ENCODE measurements around the gene PRMT1. TPM values are rescaled to one million over a fixed set of nuclear protein-coding genes. Genes with fewer than 3 reads are reported as not detected.

PRMT1 gene
- total and polyA plus RNA-seq, 12 donors, result 80.0 to 270 (median 127) TPM

DNA sequence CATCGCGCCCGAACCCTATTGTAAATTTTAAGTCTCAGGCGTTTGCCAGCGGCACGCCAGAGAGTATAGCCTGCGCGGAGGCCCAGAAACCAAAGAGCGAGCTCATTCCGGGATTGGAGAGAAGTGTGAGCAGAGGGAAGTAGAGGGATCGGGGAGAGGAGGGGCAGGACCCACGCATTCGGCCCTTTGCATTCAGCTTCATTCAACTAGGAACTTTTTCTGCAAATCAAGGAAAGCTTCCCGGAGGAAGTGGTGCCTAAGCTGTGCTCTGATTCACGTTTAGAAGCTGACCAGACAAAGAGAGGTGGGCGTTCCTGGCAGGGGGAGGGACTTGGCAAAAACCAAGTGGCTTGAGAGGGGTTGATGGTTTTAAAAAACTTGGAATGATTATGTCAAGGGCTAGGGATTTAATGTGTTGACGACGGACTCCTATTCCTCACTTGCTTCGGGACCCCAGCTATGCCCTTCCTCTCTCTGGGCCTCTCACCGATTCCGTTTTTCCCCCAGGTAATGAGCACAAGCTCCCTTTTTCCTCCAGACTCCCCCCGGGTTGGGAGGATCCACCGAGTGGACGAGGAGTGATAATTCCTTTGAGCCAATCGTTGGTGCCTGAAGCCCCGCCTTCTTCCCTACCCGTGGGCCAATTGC lies 811 bp upstream of the PRMT1 start:
- peaks cover 0 to 10% (median 4%) of the 10 kb centered on the region in 9 donors for H3K36me3 ChIP-seq
- intact Hi-C loops (cut with DNase I), result loop anchor here in 8 of 10 donors (1.0 to 10.0 kb wide), 13 partner anchors 31 to 224 kb away; partner anchors contain the start of genes PRR12 (in 3 of the 8), RRAS (in 3 of the 8), NOSIP (in 2 of the 8) and PRRG2 (in 2 of the 8)
- H3K27me3 ChIP-seq, result no peaks in the 10 kb centered on the region
- TF ChIP-seq CTCF (IDR thresholded peaks at IDR 0.05), result no peak
- H3K4me3 ChIP-seq, result peak overlapping the region in 9 of 10 donors; percentile 9 to 92 (median 50)
- DNase-seq (peak; percentile 80 to 92), ATAC-seq (peak; percentile 32 to 63 (median 49))
- 1 to 2% methylated on average over 27 of the region's 27 CpGs for WGBS, 2 donors
- H3K4me1 ChIP-seq, result peaks cover 17 to 54% (median 46%) of the 10 kb centered on the region in 9 donors
- peak overlapping the region; percentile 73 to 99 (median 90) for H3K27ac ChIP-seq
- H3K9me3 ChIP-seq, result no peaks in the 10 kb centered on the region

DNA sequence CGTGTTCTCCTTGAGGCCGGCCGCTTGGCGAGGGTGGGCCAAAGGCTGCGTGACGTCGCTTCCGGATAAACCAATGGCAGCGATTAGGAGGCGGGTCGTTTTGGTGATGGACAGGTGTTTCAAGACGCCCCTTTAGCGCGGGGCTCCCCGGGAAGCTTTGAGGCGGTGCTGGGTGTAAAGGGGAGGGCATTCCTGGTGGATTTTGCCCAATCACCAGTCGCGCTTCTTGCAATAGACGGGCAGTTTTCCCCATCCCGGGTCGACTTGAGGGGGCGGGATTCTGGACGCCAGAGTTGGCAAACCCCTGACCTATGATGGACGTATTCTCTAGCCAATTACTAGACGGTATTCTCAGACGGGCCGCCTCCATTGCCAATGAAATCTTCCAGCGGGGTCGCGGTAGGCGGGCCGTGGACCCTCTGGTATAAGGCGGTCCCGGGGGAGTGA lies 264 bp upstream of the PRMT1 start:
- 0% methylated on average over 34 of the region's 34 CpGs for WGBS, 2 donors
- Histone ChIP-seq H3K9me3 (no peaks in the 10 kb centered on the region), H3K4me3 (peak overlapping the region; percentile 89 to 100 (median 98)), H3K36me3 (peaks cover 0 to 15% (median 9%) of the 10 kb centered on the region in 9 donors), H3K27me3 (no peaks in the 10 kb centered on the region), H3K4me1 (peaks cover 17 to 60% (median 49%) of the 10 kb centered on the region in 9 donors), H3K27ac (peak overlapping the region; percentile 92 to 99 (median 97))
- DNase-seq (peak; percentile 99 to 100), ATAC-seq (peak; percentile 85 to 93 (median 90))
- no peak for TF ChIP-seq CTCF (IDR thresholded peaks at IDR 0.05)
- intact Hi-C loops (cut with DNase I), result loop anchor here in 8 of 10 donors (1.0 to 10.0 kb wide), 13 partner anchors 32 to 225 kb away; partner anchors contain the start of genes PRR12 (in 3 of the 8), RRAS (in 3 of the 8), NOSIP (in 2 of the 8) and PRRG2 (in 2 of the 8)

DNA sequence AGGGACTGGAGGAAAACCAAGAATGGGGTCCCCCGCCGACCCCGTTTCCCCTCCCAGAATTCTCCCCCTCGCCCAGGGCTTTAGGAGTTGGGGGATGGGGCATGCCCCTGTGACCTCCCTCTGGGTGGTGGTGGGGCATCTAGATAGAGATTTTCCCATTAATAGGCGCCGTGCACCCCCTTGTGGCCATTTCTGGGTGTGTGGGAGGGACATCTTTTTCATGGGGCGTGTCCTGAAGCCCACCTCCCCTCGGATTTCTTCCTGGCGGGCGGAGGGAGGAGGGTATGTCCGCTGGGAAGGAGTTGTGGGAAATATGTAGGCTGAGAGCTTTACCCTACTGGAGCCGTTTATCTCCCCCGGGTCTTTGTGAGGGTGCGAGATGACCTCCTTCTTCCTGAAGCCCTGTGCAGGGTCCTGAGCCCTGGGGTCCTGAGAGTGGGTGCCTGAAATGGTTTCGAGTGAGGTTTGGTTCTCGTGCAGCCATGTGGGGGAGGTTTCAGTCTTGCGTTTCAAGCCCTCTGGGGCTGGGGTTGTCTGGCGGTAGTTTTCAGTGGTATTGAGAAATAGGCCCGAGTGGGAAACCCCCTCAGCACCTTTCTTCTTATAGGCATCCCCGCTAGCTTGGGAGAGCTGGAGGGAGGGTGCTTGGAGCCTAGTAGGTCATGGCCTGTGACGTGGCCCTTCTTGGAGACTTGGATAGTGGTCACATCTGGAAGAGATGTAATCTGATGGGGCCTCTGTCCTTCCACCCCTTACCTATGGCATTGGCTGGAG lies 1.0 kb downstream of the PRMT1 start:
- peaks cover 17 to 58% (median 45%) of the 10 kb centered on the region in 9 donors for H3K4me1 ChIP-seq
- intact Hi-C loops (cut with DNase I), result loop anchor here in 7 of 10 donors (2.0 to 10.0 kb wide), 11 partner anchors 37 to 226 kb away; partner anchors contain the start of genes PRR12 (in 3 of the 7), NOSIP (in 2 of the 7), PRRG2 (in 2 of the 7) and AKT1S1 (in 1 of the 7)
- DNase-seq, result peak; percentile 72 to 78
- H3K27me3 ChIP-seq, result no peaks in the 10 kb centered on the region
- peak; percentile 37 to 72 (median 61) for TF ChIP-seq CTCF (IDR thresholded peaks at IDR 0.05)
- H3K9me3 ChIP-seq, result no peaks in the 10 kb centered on the region
- 3 to 6% methylated on average over 21 of the region's 21 CpGs for WGBS, 2 donors
- peak overlapping the region; percentile 89 to 100 (median 98) for H3K4me3 ChIP-seq
- peak in 1 of 8 donors; percentile 2 for ATAC-seq
- peak overlapping the region; percentile 92 to 99 (median 97) for H3K27ac ChIP-seq
- peaks cover 3 to 28% (median 21%) of the 10 kb centered on the region in 9 donors for H3K36me3 ChIP-seq

Data from heart right ventricle (tissue), 16 donors.